GM18867 (cell line): ENCODE results near the gene TMEM132D.

Source experiments
- ATAC-seq: cut with Tn5 transposase; IDR thresholded peaks from one replicate; pipeline ENCODE4 v1.9.1; 2021; ENCODE audit warnings: mild to moderate bottlenecking, moderate library complexity; ENCODE audit not compliant: unreplicated experiment

Gene TMEM132D

DNA sequence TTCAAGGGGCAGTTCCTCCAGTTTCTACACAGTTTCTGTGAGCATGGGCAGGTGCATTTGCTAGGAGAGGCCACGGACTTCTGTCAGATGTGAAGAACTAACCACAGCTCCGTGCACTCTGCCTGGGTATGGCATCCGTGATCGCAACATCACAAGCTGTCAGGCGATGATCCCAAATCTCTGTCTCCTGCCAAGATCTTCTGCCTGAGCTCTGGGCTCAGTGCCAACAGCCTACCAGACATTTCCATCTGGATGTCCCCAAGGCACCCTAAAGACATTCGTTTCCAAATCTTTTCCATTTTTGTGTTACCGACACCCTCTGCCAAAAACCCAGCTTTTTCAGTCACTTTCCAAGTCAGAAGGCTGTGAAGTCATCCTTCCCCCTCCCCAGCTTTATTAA, 758.4 kb downstream of the TMEM132D start:
- ATAC-seq, result no peak

DNA sequence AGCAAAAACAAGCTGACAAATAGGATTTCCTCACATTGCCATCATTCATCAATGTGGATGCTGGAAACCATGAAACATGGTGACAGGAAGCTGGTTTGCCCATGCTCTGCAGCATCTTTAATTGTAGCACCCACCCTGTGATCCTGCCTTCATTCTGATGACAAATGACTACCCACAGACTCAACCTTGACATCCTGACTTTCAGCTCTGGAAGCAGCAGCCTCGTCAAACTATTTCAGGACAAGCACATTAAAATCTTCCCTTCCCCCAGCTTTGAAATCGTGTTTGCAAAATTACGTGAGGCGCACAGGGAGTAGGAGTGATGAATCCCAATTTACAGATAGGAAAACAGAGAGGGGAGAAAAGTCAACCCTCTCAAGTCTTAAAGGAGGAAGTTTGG, 765.0 kb downstream of the TMEM132D start:
- ATAC-seq, result no peak

GRCh38 chr12:129136694-129137325, 767.0 kb downstream of the TMEM132D start:
- ATAC-seq, result no peak

GRCh38 chr12:129127771-129128170, 776.1 kb downstream of the TMEM132D start:
- ATAC-seq, result no peak

DNA sequence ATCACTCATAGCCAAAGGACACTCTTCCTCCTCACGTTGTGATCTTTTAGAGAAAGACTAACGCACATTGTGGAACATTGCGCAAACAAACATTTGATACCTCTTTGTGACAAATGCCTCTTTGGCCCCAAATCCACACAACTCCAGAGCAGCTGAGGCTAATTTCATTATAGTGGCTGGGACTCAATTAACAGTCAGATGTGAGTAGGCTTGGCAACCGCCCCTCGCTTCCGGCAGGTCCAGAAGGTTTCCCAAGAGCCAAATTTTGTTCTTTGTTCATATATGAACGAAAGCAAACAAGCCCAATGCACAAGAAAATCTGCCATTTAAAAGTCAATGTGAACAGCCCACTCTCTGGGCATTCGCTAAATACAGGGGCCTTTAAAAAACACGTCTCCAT, 776.6 kb downstream of the TMEM132D start:
- ATAC-seq, result no peak

- ATAC-seq, result no peak
These were observed 784.3 kb downstream of the TMEM132D start for GRCh38 chr12:129119537-129119936.

DNA sequence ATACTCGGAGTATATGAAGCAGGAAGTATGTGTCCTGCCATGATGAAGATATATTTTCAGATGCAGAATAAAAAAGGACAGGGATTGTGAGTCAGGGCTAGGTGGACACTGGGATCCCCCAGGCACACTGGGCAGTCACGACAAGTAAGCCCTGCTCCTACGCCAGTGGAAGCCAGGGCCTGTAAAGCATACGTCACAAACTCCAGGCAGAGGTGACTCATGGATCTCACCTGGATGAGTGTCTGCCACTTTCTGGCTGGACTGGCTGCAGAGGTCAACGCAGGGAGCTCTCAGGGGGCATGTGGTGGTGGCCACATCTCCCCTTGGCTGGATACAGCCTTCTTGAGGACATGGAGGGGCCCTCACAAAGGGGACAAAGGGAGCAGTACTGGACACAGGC, 788.3 kb downstream of the TMEM132D start:
- no peak for ATAC-seq

GRCh38 chr12:129110575-129110974, 793.2 kb downstream of the TMEM132D start:
- ATAC-seq, result no peak

- no peak for ATAC-seq
These were observed 794.4 kb downstream of the TMEM132D start for GRCh38 chr12:129109174-129110001.

GRCh38 chr12:129106772-129107171, 797.1 kb downstream of the TMEM132D start:
- ATAC-seq, result no peak

DNA sequence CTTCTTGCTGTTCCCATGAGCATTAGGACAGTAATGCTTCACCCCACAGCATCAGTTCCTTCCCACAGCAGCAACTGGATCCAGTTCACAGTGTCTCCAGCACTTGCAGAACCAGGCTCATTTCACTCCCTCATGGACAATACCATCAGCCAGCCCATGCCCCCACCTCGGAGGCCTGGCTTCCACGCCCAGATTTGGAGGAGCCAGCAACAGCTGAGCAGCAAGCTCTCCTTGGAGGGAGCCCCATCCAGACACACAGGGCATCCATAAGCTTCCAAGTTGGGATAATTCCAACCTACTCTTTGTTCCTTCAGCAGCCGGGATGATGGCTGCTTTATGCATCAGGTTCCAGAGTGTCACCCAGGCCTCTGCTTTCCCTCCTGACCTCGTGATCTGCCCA, 800.6 kb downstream of the TMEM132D start:
- no peak for ATAC-seq

GRCh38 chr12:129102233-129102632, 801.6 kb downstream of the TMEM132D start:
- no peak for ATAC-seq

GRCh38 chr12:129101816-129102215, 802.0 kb downstream of the TMEM132D start:
- ATAC-seq, result no peak

- no peak for ATAC-seq
These were observed 802.4 kb downstream of the TMEM132D start for GRCh38 chr12:129101404-129101803.

GRCh38 chr12:129097451-129097850, 806.4 kb downstream of the TMEM132D start:
- no peak for ATAC-seq

DNA sequence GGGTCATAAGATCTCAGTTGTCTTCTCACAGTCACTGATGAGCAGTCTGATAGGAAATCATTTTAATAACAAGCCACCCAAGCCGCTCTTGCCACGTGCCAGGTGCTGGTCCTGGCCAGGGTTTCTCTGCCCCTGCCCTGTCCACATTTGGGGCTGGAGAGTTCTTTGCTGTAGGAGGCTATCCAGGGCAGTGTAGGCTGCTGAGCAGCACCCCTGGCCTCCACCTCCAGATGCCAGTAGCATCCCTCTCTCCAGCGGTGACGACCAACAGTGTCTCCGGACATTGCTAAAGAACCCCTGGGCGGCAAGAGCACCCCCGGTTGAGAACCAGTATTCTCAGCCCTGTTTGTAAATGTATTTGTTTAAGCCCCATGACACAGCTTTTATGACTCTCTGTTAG, 806.9 kb downstream of the TMEM132D start:
- ATAC-seq, result no peak

DNA sequence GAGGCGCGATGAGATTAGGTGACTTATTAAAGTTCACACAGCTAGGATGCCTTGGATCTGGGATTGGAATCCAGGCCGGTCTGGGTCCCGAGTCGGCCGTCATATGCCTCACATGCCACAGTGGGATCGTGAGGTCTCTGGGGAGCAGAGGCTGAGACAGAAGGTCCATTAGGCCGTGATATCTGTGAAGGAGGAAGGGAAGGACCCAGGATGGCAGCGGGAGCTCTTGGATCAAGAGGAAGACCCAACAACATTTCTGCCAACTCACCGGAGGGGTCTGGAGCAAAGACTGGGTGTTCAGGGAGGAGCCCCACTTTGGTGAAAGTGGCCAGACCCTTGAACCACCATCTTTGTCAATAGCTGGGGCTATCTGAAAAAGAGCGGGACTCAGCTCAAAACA, 807.6 kb downstream of the TMEM132D start:
- ATAC-seq, result no peak

DNA sequence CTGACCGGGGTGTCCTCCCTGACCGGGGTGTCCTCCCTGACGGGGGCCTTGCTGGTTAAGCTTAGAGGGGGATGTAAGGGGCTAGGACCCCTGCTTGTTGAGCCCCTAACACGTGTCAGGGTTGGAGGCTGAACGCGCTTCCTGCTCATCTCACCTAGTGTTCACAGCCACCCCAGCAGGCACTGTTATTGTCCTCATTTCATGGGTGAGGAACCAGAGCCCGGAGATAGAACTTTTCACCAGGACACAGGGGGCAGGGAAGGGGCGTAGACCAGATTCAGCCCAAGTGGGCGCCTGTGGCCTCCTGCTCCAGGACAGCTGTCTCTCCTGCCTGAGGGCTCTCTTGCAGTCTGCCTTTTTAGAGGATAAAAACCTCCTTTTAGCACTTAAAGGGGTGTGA, 814.2 kb downstream of the TMEM132D start:
- no peak for ATAC-seq

GRCh38 chr12:129084875-129085826, 818.7 kb downstream of the TMEM132D start:
- no peak for ATAC-seq

- no peak for ATAC-seq
These were observed 820.5 kb downstream of the TMEM132D start for GRCh38 chr12:129083121-129083840.

GRCh38 chr12:129082441-129082840, 821.4 kb downstream of the TMEM132D start:
- no peak for ATAC-seq
